ENCODE results near the gene DIO3. TPM values are rescaled to one million over a fixed set of nuclear protein-coding genes. Genes with fewer than 3 reads are reported as not detected.

DIO3 gene
- total RNA-seq, 1 donor from 2014 or later: 4.4 TPM

GRCh38 chr14:101518611-101519473, 42.5 kb upstream of the DIO3 start:
- Mint-ChIP-seq H3K27ac (no peak overlapping the region), H3K36me3 (ENCODE audit: insufficient read depth) (no peaks in the 10 kb centered on the region), H3K4me3 (ENCODE audit: low read depth) (no peak overlapping the region), H3K9me3 (ENCODE audit: low read depth) (peaks cover 5% of the 10 kb centered on the region), H3K4me1 (ENCODE audit: low read depth) (peaks cover 3% of the 10 kb centered on the region), H3K27me3 (no peaks in the 10 kb centered on the region)
- DNase-seq (ENCODE audit: low spot score, unreplicated experiment): no peak
- no peak for TF ChIP-seq CTCF (IDR thresholded peaks at IDR 0.05; ENCODE audit: unreplicated experiment)

DNA sequence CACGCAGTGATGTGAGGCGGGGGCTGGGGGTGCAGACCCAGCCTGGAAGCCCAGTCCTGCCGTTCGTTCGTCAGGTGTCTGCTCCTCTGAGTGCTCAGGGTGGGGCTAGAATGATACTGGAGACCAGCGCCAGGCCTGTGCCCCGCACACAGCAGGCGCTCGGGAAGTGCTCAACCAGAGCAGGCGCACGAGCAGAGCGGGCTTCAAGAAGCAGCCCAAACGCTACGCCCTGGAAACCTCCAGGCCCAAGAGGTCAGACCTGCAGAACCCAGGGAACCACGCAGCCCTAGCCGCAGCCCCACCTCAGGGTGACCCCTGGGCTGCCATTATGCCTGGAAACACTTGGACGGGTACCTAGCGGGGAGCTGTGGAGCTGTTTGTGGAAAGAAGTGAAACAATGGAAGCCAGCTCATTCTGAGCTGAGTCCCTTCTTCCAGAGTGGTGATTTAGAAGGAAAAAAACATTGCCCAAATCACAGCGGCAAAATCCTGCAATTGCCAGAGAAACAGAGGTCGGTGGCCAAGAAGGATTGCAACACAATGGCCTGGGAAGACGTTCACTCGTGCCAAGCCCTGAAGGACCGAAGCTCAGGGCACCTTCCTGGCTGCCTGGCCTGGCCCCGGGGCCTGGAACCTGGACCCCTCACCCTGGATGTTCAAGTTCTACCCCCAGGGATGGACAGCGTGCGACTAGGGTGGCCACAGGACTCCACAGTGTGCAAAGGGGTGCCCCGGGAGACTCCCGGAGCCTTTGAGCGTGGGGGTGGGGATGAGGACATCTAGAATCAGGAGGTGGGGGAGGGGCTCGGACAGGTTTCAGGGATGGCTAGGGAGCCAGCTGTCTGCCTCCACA, 40.4 kb upstream of the DIO3 start:
- H3K36me3 Mint-ChIP-seq (ENCODE audit: insufficient read depth): no peaks in the 10 kb centered on the region
- no peak for TF ChIP-seq CTCF (IDR thresholded peaks at IDR 0.05; ENCODE audit: unreplicated experiment)
- no peak for DNase-seq (ENCODE audit: low spot score, unreplicated experiment)
- H3K4me3 Mint-ChIP-seq (ENCODE audit: low read depth): no peak overlapping the region
- peaks cover 5% of the 10 kb centered on the region for H3K9me3 Mint-ChIP-seq (ENCODE audit: low read depth)
- H3K27me3 Mint-ChIP-seq: no peaks in the 10 kb centered on the region
- H3K4me1 Mint-ChIP-seq (ENCODE audit: low read depth): peaks cover 3% of the 10 kb centered on the region
- peak overlapping the region; percentile 42 for H3K27ac Mint-ChIP-seq

GRCh38 chr14:101521473-101521915, 39.8 kb upstream of the DIO3 start:
- no peaks in the 10 kb centered on the region for H3K27me3 Mint-ChIP-seq

DNA sequence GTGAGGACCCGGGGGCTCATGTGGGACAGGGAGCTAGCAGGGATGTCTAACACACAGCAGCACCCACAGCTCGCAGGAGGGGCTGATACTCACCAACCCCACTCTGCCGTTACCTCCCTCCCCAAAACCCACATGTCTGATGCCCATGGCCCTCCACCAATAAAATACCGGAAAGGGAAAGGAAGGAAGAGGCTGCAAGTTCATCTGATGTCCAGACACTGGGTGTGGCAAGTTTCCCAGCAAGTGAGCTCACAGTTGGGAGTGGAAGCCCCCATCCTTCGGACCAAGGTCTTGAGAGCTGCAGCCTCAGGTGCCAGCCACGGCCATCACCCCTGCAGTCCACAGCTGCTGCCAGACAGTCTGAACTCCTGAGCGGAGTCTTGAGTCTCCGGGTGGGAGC, 39.3 kb upstream of the DIO3 start:
- no peak for TF ChIP-seq CTCF (IDR thresholded peaks at IDR 0.05; ENCODE audit: unreplicated experiment)
- no peak overlapping the region for H3K27ac Mint-ChIP-seq

More at GRCh38 chr14:101521473-101521915, 39.8 kb upstream of the DIO3 start:
- H3K4me3 Mint-ChIP-seq (ENCODE audit: low read depth): no peak overlapping the region
- H3K4me1 Mint-ChIP-seq (ENCODE audit: low read depth): peaks cover 3% of the 10 kb centered on the region
- TF ChIP-seq CTCF (IDR thresholded peaks at IDR 0.05; ENCODE audit: unreplicated experiment): no peak
- no peak for DNase-seq (ENCODE audit: low spot score, unreplicated experiment)
- no peaks in the 10 kb centered on the region for H3K9me3 Mint-ChIP-seq (ENCODE audit: low read depth)
- H3K36me3 Mint-ChIP-seq (ENCODE audit: insufficient read depth): no peaks in the 10 kb centered on the region
- H3K27ac Mint-ChIP-seq: no peak overlapping the region

More for the DNA sequence above, 39.3 kb upstream of the DIO3 start:
- DNase-seq (ENCODE audit: low spot score, unreplicated experiment): no peak
- H3K9me3 Mint-ChIP-seq (ENCODE audit: low read depth): no peaks in the 10 kb centered on the region
- H3K4me1 Mint-ChIP-seq (ENCODE audit: low read depth): peaks cover 3% of the 10 kb centered on the region
- H3K4me3 Mint-ChIP-seq (ENCODE audit: low read depth): no peak overlapping the region
- no peaks in the 10 kb centered on the region for H3K36me3 Mint-ChIP-seq (ENCODE audit: insufficient read depth)
- peaks cover 5% of the 10 kb centered on the region for H3K27me3 Mint-ChIP-seq
